OCI-LY1 (cell line): ENCODE data around the gene PDE9A.
A peak's percentile ranks its signal among the peaks of the same experiment; 100 is the strongest.

ENCODE experiments used
- H2AFZ ChIP-seq: fragments of 200-600 bp; sonication (generic), shearing (Covaris generic); 2 replicates; pipeline ENCODE4 v1.6.0; 2014; ENCODE audit warnings: antibody characterized with exemption, mild to moderate bottlenecking, low read length
- H3F3A ChIP-seq: fragments of 200-600 bp; sonication (generic), shearing (Covaris generic); 2 replicates; pipeline ENCODE4 v1.6.0; 2014; ENCODE audit warnings: mild to moderate bottlenecking, antibody characterized with exemption, low read length, moderate library complexity; ENCODE audit not compliant: insufficient read depth
- H3K27ac ChIP-seq: fragments of 200-600 bp; sonication (generic); 2 replicates; pipeline ENCODE4 v1.5.1; 2014; ENCODE audit warnings: low read length, mixed run types, mild to moderate bottlenecking, low read depth; ENCODE audit not compliant: poor library complexity, severe bottlenecking
- H3K27me3 ChIP-seq: fragments of 200-600 bp; sonication (generic); 2 replicates; pipeline ENCODE4 v1.6.0; 2014; ENCODE audit warnings: antibody characterized with exemption, mild to moderate bottlenecking, low read length, moderate library complexity; ENCODE audit not compliant: insufficient read depth
- H3K36me3 ChIP-seq: fragments of 200-600 bp; sonication (generic); 2 replicates; pipeline ENCODE4 v1.6.1; 2014; ENCODE audit warnings: mild to moderate bottlenecking, antibody characterized with exemption, low read length, moderate library complexity, mixed read lengths; ENCODE audit not compliant: insufficient read depth
- H3K4me1 ChIP-seq: fragments of 200-600 bp; sonication (generic); 2 replicates; pipeline ENCODE4 v1.5.1; 2014; ENCODE audit warnings: mild to moderate bottlenecking, low read length, moderate library complexity; ENCODE audit not compliant: insufficient read depth, severe bottlenecking
- H3K4me2 ChIP-seq: fragments of 200-600 bp; sonication (generic), shearing (Covaris generic); 2 replicates; pipeline ENCODE4 v1.6.1; 2014; ENCODE audit warnings: low read length
- H3K4me3 ChIP-seq: fragments of 200-600 bp; sonication (generic); 2 replicates; pipeline ENCODE4 v1.5.1; 2014; ENCODE audit warnings: low read length, low read depth, mild to moderate bottlenecking, mixed read lengths; ENCODE audit not compliant: poor library complexity, severe bottlenecking
- H3K79me2 ChIP-seq: fragments of 200-600 bp; shearing (Covaris generic); 2 replicates; pipeline ENCODE4 v1.6.1; 2016; ENCODE audit warnings: mixed run types, low read length, mixed read lengths; ENCODE audit not compliant: insufficient read depth
- H3K9ac ChIP-seq: fragments of 200-600 bp; sonication (generic), shearing (Covaris generic); 2 replicates; pipeline ENCODE4 v1.6.1; 2014; ENCODE audit warnings: mild to moderate bottlenecking, low read length, mixed read lengths
- H3K9me2 ChIP-seq: fragments of 200-600 bp; sonication (generic), shearing (Covaris generic); 2 replicates; pipeline ENCODE4 v1.6.1; 2014; ENCODE audit warnings: low read depth, mild to moderate bottlenecking, low read length, mixed read lengths
- H3K9me3 ChIP-seq: fragments of 200-600 bp; shearing (Covaris generic); 2 replicates; pipeline ENCODE4 v1.6.1; 2014; ENCODE audit warnings: low read length, mixed read lengths
- H4K20me1 ChIP-seq: fragments of 200-600 bp; sonication (generic), shearing (Covaris generic); 2 replicates; pipeline ENCODE4 v1.6.0; 2016; ENCODE audit warnings: mild to moderate bottlenecking, low read length; ENCODE audit not compliant: insufficient read depth
- EZH2 ChIP-seq: fragments of 200-600 bp; sonication (generic), shearing (Covaris generic); IDR thresholded peaks from 2 replicates; pipeline ENCODE4 v1.8.0; 2017; ENCODE audit warnings: borderline replicate concordance, mixed run types, mild to moderate bottlenecking, antibody characterized with exemption, low read length, moderate library complexity, mixed read lengths
- TF ChIP-seq, protein P1 (sequence below): fragments of 200-600 bp; sonication (generic), shearing (Covaris generic); IDR thresholded peaks from 2 replicates; pipeline ENCODE4 v1.5.1; 2017; ENCODE audit warnings: mild to moderate bottlenecking, antibody characterized with exemption, low read length, moderate library complexity, mixed read lengths

PDE9A gene

DNA sequence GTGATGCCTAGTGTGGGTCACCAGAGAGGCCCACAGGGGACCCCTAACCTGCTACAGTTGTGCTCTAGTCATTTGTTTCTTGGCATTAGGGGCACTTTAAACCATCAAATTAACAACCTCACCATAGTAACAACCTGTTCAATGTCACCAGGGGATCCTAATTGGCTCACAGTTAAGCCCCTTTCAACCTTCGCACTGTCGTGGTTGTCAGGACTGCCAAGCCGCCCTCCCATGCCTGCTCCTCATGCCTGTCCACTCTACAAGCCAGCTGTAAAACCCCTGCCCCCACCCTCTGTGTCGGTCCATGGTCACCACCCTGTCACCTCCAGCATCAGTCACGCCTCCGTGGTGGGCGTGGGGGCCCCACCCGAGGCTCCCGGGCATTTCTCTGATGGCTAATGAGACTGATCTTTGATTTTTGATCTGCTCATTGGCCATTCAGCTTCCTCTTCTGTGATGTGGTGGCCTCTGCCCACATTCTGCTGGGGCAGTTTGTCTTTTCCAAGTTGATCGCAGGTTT is 129.4 kb downstream of the PDE9A start:
- Histone ChIP-seq H3K9me3 (no peaks in the 10 kb centered on the region), H3F3A (no peaks in the 10 kb centered on the region), H3K27me3 (peaks cover 6% of the 10 kb centered on the region; the same call in 1 of the 2 replicates), H4K20me1 (no peaks in the 10 kb centered on the region), H2AFZ (no peak overlapping the region), H3K36me3 (no peaks in the 10 kb centered on the region), H3K4me1 (peaks cover 8% of the 10 kb centered on the region), H3K79me2 (no peaks in the 10 kb centered on the region), H3K4me3 (no peak overlapping the region), H3K4me2 (no peak overlapping the region), H3K9me2 (no peaks in the 10 kb centered on the region), H3K9ac (no peak overlapping the region), H3K27ac (no peak overlapping the region)
- TF ChIP-seq, protein P1, sequence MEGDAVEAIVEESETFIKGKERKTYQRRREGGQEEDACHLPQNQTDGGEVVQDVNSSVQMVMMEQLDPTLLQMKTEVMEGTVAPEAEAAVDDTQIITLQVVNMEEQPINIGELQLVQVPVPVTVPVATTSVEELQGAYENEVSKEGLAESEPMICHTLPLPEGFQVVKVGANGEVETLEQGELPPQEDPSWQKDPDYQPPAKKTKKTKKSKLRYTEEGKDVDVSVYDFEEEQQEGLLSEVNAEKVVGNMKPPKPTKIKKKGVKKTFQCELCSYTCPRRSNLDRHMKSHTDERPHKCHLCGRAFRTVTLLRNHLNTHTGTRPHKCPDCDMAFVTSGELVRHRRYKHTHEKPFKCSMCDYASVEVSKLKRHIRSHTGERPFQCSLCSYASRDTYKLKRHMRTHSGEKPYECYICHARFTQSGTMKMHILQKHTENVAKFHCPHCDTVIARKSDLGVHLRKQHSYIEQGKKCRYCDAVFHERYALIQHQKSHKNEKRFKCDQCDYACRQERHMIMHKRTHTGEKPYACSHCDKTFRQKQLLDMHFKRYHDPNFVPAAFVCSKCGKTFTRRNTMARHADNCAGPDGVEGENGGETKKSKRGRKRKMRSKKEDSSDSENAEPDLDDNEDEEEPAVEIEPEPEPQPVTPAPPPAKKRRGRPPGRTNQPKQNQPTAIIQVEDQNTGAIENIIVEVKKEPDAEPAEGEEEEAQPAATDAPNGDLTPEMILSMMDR = no peak
- no peak for TF ChIP-seq EZH2

DNA sequence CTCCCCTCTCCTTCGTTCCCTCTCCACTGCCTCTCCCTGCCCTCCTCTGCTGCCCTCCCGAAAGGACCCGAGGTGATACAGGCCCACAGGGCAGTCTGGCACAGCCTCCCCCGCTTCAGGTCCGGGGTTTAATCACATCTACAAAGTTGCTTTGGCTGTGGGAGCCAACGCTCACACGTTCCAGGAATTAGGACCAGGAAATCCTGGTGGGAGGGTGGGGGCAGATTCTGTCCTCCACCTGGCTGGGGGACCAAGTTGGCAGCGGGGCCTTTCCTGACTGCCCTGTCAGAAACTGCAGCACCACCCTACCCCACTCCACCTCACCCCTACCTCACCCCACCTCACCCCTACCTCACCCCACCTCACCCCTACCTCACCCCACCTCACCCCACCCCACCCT is 130.9 kb downstream of the PDE9A start:
- no peaks in the 10 kb centered on the region for H3K79me2 ChIP-seq
- H3K36me3 ChIP-seq = no peaks in the 10 kb centered on the region
- no peak overlapping the region; the same call in 1 of the 2 replicates for H3K9ac ChIP-seq
- no peaks in the 10 kb centered on the region for H3K9me3 ChIP-seq
- H4K20me1 ChIP-seq = no peaks in the 10 kb centered on the region
- no peaks in the 10 kb centered on the region for H3F3A ChIP-seq
- H3K4me1 ChIP-seq = peaks cover 8% of the 10 kb centered on the region
- peak overlapping the region; percentile 32; the same call in 1 of the 2 replicates for H3K4me2 ChIP-seq
- no peaks in the 10 kb centered on the region for H3K9me2 ChIP-seq
- no peak overlapping the region for H3K27ac ChIP-seq
- peaks cover 6% of the 10 kb centered on the region; the same call in 1 of the 2 replicates for H3K27me3 ChIP-seq
- TF ChIP-seq, protein P1 = no peak
- TF ChIP-seq EZH2 = no peak
- no peak overlapping the region for H2AFZ ChIP-seq
- H3K4me3 ChIP-seq = peak overlapping the region; percentile 11

DNA sequence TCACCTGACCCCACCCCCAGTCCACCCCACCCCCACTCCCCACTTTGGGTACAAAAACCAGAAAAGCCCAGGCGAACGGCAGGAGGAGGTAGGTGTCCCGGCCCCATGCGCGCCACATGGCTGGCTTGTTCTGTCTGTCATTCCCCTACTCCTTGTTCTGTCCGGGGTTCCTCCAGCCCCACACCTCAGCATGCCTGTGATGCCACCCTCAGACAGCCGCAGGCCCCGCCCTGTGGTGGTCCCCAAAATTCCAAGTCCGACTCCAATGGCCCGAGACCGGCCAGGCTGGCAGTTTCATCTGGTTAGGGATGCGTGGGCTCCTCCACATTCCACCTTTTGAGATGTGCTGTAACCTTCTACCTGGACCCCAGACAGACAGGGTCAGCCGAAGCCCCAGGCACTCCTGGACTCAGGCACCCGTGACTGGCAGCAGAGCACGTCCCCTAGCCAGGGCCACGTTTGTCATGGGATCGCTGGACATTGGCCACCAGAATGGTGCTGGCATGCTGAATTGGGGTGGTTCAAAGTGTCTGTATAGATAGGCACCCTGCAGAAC is 131.6 kb downstream of the PDE9A start:
- Histone ChIP-seq H3K9ac (no peak overlapping the region), H3K9me3 (no peaks in the 10 kb centered on the region), H3K79me2 (no peaks in the 10 kb centered on the region), H3K9me2 (no peaks in the 10 kb centered on the region), H4K20me1 (no peaks in the 10 kb centered on the region), H3K4me2 (no peak overlapping the region), H3K4me3 (no peak overlapping the region), H2AFZ (no peak overlapping the region), H3K27ac (no peak overlapping the region), H3F3A (no peaks in the 10 kb centered on the region), H3K4me1 (peaks cover 8% of the 10 kb centered on the region), H3K27me3 (peaks cover 6% of the 10 kb centered on the region; the same call in 1 of the 2 replicates), H3K36me3 (no peaks in the 10 kb centered on the region)
- TF ChIP-seq, protein P1 = no peak
- TF ChIP-seq EZH2 = no peak
